Stimulated activated CD4-positive, alpha-beta T cell treated with anti-CD3 and anti-CD28 coated beads, Interleukin-12 subunit alpha, Interleukin-12 subunit beta, amount 100 ng/mL, for 24 hours (primary cell): ENCODE results near the gene LRBA.
"Not testable (repeated sequence)": the region's sequence is repeated elsewhere in the genome, so short reads cannot be mapped to it uniquely, and the experiment has no call there.

Experiments
- DNase-seq, 2 experiments: peaks; one replicate each; pipeline ENCODE4 v3.0.0-alpha.2; 2020; ENCODE audit warnings: low read depth in 2 of 2

Gene LRBA

DNA sequence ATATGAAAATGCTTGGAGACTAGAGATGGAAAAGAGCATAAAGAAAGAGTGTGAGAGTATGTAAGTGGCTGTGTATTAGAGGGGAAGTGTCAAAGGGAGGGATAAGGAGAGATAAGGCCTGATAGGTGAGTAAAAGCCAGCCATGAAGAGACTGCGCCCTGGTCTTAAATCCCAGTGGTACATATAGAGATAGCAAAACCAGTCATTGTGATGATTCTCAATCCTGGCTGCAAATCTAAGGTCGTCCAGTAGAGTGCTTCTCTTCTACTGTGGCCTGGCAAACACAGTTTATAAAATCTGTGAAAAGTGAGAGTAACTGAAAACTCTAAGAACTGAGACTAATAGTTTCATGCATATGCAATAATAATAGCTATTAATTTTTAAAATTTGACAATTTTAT, 346.3 kb downstream of the LRBA start:
- DNase-seq: no peak

DNA sequence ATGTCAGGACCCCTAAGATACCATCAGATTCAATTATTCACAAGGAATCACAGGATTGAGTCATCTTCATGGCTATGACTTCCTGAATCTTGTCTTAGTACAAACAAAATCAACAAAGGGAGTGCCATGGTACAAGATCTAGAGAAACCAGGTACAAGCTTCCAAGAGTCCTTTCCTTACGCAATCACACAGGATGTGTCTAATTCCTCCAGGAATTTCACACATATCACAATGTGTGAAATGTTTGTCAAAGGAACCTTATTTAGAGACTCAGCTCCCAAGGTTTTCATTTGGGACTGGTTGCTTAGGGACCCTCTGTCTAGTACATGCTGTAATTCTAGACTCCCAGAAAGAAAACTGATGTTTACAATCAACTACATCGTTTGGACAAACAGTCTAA, 350.1 kb downstream of the LRBA start:
- no peak for DNase-seq

DNA sequence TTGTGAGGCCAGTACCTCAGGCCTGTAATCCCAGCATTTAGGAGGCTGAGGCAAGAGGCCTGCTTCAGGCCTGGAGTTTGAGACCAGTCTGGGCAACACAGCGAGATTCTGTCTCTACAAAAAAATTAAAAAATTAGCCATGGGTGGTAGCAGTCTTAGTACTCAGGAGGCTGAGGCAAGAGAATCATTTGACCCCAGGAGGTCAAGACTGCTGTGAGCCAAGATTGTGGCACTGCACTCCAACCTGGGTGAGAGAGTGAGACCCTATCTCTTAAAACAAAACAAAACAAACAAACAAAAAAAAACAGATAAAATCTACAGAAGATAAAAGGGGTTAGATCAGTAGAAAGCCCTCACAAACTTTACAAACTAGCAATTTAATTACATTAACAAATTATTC, 352.4 kb downstream of the LRBA start:
- DNase-seq: no peak

DNA sequence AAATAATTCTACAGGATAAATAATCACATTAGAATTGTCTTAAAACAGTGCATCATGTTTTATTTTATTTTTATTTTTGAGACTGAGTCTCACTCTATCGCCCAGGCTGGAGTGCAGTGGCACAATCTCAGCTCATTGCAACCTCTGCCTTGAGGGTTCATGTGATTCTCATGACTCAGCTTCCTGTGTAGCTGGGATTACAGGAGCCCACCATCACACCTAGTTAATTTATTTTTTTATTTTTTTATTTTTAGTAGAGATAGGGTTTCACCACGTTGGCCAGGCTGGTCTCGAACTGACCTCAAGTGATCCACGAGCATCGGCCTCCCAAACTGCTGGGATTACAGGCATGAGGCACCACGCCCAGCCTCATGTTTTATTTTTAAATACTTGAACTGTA, 353.5 kb downstream of the LRBA start:
- not testable (repeated sequence) for DNase-seq

DNA sequence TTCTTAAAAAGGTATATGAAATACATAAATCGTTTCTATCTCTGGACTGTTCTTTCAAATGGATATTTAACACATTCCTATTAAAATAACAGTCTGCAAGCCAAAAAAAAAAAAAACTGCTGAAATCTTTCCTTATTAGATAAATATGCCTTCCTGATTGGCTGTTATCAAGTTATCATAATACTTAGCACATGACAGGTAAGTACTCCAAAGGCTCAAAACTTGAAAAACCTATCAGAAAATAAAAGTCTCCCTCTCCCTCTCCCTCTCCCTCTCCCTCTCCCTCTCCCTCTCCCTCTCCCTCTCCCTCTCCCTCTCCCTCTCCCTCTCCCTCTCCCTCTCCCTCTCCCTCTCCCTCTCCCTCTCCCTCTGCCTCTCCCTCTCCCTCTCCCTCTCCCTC, 356.8 kb downstream of the LRBA start:
- DNase-seq: not testable (repeated sequence)

DNA sequence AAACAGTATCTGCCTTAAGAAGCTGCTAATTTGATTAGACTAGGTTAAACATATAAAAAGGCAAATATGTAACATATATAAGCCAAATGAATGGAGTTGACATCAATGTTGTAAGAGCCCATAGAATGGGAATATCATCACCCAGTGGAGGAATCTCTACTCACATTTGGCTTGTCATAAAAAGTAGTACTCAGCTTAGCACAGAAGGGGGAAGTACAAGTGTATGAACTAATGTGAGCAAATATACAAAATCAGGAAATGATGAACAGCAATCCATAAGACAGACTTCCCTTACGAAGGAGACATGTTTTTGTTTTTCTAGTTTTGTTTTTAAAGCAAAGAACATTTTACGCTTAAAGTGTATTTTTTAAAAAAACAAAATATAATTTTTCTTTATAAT, 358.2 kb downstream of the LRBA start:
- no peak for DNase-seq

DNA sequence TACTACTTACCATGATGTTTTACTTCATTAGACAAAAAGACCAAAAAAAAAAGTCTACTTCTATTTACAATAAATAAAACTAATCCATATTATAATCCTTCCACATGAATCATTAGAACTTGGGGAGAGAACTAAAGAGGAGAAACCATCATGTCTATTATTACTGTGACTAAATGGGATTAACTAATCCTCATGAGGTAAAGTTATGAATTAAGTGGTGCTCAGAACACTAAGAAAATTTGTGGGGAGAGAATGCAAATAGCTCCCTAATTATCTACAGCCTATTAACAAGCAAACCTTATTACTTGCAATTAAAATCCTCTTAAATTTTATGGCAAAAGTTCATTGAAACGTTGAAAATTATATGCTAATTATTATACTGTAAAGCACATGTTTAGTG, 364.3 kb downstream of the LRBA start:
- DNase-seq: no peak

DNA sequence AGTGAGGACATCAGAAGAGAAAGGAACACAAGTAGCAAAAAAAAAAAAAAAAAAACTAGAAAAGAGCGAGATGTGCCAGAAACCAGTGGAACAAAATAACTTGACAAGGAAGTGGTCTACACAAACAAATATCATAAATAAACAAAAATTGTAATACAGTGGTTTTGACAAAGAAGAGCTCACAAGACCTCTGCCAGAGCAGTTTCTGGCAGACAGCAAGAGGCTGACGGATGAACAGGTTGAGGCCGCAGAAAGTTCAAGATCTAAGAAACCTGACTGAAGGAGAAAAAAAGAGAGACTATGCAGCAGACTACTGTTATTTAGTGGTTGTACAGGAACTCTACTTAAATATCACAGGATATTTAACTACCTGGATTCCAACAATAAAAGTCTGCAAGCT, 367.0 kb downstream of the LRBA start:
- no peak for DNase-seq

DNA sequence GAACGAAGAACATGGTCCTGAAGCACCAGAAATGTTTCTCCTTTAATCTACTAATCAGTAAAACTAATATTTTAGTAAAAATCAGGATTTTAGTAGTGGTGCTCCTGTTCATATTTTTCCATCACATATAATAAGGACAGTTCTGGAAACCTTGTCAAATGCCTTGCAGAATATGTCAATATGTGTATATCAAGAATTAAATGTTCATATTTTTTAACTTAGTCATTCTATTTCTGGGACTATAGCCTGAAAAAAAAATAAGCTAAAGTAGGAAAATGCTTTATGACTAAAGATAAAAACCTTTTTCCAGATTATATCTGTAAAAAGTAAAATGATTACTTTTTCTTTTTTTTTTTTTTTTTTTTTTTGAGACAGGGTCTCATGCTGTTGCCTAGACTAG, 368.1 kb downstream of the LRBA start:
- no peak for DNase-seq

DNA sequence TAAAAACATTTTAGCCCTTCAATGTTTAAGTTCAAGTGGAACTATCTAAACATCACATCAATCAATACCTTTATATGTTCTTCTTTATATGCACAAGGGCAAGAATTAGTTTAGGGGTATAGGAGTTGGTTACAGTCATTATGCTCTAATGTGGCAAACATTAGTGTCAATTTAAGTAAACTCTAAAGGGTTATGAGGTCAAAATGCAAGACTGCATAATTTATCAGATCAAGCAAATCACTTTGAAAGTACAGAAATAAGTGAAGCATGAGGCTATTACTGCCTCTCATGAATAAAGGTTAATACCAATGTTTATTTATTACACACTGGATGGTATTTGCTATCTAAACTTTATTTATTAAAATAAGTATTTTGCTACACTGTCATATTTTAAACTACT, 373.5 kb downstream of the LRBA start:
- DNase-seq: no peak

DNA sequence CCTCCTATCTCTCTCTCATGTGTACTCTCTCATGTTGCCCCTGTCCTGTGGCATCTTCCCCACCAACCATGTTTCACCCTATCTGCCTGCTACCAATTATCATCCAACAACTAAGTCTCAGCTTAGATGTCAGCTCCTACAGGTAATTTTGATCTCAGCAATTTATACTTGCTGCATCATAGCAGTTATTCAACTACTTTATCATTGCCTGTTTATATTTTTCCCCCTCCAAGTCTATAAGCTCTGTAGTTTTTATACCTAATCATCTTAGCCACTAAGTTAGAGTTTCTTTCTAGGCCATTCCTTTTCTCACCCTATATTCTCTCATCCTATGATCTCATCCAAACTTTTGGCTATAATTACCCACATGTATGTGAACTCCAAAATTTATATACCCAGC, 382.4 kb downstream of the LRBA start:
- no peak for DNase-seq

DNA sequence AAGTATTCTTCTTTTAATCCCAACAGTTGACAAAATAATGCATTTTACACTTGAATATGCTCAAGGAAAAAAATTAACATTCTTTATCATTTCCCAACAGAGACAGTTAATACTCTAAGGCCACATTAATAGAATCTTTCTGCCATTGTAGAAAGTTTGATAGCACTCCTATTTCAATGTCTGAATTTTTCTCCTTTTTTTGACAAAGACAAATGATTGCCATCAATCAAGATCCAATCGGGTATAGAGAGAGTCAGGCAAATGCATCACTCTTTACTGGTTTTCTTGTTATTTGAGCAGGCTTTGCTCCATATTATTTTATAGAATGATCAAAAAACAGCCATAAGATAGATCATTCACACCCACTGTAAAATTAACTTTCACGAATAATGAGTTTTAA, 387.0 kb downstream of the LRBA start:
- DNase-seq: no peak

DNA sequence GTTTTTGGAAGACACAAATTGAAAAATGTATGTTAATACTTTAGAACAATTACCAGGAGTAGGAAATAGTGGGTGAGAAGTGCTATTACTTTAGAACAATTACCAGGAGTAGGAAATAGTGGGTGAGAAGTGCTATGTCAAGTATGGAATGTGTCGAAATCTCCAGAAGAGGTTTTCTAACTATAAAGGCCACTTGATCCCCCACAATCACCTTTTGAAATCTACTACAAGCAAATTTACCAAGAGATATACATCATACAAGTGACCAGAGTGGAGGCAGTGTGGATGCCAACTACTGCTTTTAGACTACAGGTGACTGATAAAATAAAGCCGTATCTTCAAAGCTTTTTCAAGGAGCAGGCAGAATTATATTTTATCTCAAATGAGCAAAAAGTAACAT, 390.1 kb downstream of the LRBA start:
- no peak for DNase-seq

DNA sequence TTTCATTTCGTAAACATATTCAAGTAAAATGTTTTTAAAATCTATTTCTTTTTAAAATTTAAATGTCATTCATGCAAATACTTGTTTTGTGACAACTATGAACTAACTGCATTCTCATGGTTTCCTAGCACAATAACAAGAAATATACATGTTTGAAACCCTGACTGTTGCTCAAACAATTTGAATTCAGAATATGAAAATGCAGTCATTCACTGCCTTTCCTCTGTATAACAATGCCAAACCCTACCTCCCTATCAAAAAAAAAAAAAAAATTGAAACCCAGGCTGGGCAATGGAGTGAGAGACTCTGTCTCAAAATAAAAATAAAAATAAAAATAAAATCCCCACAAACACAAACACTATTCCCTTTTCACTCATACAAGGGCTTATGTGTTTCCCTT, 391.0 kb downstream of the LRBA start:
- no peak for DNase-seq

DNA sequence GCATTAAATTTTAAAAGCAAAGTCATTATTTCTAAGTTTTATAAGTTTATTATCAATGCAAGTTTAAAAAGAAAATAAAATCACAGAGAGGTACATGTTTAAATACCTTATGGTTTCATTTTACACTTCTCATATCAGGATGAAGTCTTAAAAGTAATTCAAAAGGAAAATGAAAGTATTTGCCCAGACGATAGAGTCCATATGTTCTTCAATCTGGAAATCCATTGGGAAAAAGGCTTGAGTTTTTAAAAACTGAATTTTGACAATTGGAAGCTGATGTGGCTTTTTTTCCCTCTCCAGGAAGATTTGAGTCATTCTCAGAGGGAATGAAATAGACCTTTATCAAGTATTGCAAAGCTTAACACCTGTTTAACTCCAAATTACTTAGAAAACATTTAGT, 396.0 kb downstream of the LRBA start:
- DNase-seq: no peak

DNA sequence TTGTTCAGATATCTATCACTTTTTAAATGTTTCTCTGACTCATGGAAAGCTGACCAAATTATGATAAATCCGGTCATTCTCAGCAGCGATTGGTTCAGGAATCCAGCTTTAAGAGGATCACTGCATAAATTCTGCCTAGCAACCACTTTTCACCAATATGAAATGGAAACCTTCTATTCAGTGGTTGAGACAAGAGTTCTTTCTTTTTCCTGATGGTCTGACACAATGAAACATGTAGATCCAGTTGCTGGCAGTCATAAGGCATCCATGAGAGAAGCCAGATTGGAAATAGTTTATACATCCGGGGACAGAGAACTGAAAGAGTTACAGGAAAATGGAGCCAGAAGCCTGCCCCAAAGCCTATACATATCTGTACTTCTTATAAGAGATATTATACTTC, 406.0 kb downstream of the LRBA start:
- DNase-seq: no peak

DNA sequence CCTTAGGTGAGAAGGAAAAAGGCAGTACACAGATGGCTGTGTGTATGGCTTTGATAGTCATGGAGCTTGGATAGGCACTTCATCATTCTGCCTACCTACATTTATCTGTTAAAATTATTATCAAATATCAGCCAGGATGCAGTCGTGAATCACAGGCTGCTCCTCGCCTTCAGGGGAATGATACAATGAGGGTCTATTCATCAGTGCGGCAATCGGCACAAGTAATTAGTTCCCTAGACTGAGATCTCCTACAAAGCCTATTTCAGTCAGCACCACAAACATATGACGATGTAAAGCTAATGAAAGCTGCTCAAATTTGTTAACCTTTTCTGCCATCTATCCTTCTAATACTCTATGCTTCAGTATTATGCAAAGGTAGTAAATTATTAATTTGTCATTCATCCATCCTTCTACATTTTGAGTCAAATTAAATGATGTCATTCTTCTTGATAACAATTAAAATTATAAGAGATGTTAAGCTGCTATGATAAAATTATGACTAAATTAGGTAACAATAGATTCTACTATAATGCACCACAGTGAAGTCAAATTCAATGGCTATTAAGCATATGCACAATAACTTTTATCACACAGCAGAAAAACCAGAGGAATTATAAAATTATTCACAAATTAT, 414.2 kb downstream of the LRBA start:
- no peak for DNase-seq

DNA sequence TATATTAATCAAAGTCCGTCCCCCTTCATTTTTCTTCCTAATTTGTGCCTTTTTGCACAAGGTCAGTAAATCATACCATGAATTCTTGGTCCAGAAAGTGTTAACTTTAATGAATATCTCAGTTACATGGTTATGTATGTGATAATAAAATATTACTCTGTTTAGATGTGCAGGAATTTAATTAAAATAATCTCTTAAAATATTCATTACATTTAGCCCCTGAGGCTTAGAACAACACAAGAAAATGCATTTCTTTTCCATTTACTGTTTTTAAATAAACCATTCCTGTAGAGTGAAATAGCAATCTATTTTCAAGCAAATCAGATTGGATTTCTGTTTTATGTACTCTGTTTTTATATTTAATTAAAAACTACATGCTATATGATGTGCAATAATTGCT, 415.5 kb downstream of the LRBA start:
- DNase-seq: no peak

DNA sequence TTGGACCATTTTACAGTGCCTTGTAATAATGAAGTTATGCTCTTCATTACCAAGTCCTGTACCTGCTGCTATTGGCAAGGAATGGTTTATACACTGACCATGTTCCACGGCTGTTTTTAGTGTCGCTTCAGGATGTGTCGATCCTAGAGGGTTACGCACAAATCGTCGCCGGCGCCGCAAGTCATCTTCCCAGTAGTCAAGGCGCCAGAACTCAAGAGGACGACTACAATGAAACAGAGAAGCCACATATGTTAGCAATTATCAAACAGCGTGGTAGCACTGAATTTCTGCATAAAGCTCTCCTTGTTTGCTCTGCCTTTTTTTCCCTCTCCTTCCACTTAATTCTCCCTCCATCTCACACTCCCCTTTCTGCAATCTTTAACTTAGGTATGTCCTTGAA, 416.2 kb downstream of the LRBA start:
- DNase-seq: no peak

DNA sequence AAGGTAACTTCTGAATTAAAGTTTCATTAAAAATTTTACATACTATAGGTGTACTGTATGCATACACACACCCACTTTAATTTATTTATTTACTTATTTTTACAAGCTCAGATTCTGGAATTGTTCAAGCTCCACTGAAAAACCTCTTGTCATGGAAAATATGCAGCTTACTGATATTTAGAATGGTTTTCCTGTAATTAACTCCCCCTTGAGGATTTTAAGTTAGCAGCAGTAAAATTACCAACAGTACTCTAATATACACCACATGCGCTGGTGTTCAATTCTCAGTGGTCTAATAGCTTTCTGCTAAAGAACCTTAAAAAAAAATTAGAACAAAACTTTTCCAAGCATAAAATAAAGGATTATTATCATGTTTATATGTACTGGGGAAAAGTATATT, 421.1 kb downstream of the LRBA start:
- DNase-seq: no peak

DNA sequence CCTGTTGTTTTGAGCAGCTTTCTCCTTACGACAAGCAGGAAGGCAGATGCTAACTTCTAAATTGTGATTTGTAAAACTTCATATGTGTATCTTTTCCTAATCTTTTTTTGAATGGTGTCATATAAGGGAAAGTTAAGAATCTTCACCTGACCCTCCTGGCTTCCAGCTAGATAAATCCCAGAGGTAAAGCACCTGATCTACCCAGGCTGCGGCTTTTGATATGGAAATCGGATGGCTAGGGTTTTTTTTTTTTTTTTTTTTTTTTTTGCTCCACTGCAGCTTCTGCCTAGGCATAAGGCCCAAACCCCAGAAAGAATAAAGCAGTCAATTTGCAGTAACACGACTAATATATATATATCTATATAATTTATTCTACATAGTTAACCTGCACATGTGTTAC, 423.2 kb downstream of the LRBA start:
- no peak for DNase-seq

DNA sequence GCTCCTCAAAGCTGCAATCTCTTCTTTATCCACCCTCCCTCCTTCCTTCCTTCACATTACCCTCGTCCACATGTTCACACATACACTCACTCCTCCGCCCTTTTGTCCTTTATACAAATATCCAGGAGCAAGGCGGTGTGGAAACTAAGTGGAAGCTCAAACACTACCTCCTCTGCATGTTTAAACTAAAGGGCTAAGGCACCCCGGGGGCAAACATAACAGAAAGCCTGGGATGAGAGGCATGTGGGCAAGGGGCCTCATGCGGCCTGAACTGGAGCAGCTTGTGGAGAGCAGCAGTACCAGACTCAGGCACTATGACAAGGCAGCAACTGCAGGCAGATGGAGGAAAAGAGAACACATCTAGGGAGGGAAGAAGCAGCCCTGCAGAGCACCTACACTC, 423.7 kb downstream of the LRBA start:
- no peak for DNase-seq

DNA sequence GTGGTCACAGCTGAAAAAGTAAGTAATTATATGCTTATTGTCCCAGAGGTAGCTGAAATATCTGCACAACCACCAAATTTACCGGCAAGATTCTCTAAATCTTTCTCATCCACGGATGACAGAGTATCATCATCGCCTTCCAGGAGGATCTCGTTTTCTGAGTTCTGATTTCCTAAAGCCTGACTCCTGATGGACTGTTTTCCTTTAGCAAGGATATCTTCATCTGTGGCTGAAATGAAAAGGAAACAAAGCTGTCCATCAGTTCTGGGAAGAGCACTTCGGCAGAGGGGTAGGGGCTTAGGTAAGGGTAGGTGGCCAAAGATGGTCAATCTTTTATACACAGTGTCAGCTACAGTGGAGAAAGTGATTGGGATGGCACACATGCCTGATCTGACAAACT, 424.5 kb downstream of the LRBA start:
- DNase-seq: no peak

DNA sequence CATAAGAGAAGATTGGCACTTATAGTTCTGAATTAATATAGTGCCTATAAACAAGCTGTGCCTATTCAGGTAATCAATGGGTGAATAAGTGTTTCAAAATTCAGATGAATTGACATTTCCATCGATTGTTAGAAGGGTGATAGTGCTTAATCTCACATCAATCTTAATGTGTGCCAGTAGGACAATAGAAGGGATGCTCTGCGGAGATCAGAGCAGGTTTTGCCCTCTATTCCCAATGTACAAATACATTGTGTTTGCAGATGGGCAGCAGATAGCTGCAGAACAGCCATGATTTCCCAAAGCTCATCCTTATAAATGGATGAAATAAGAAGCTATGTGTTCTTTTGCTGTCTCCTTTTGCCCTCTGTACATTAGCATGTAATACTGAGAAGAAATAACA, 425.9 kb downstream of the LRBA start:
- DNase-seq: no peak

DNA sequence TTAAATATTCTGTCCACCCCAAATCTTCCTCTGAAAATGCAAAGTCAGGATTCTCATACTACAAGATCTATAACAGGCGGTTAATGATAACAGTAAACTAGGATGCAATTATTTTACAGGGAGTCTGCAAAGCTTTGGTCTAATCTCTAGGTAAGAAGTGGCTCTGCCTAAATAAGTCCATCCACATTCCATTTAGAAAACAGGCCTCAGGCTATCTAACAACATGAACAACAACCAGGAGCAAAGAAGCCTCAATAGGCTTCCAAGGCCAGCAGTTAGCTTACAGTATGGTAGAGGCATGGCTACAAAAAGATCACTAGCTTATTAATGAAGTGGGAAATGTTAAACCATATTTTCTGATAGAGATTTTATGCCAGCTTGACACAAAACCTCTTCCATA, 426.8 kb downstream of the LRBA start:
- no peak for DNase-seq
